ENCODE results near the gene LY9.
"Not testable (repeated sequence)": the region's sequence is repeated elsewhere in the genome, so short reads cannot be mapped to it uniquely, and the experiment has no call there.

The LY9 gene

DNA sequence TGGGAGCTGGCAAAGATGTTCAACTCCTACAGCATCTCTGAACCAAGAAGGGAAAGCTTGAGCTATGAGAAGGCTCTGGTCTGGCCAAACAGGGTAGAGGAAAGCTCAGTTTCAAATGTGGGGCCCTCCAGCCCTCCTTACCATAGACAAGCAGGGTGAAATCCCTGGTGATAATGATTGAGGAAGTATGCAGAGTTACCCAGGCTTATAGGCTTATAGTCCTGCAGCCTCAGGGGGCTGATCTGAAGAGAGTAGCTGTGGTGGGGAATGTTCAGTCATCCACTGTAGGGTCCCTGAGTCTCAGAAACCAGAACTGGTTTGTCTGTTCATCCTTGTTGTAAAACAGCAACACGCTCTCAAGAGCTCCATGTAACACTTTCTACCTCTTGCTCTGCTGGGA is 19.8 kb upstream of the LY9 start:
- no peak for DNase-seq

- peak in 2 of 3 experiments; percentile 36 to 62 for DNase-seq
These were observed 18.4 kb upstream of the LY9 start for GRCh38 chr1:160777486-160778089.

DNA sequence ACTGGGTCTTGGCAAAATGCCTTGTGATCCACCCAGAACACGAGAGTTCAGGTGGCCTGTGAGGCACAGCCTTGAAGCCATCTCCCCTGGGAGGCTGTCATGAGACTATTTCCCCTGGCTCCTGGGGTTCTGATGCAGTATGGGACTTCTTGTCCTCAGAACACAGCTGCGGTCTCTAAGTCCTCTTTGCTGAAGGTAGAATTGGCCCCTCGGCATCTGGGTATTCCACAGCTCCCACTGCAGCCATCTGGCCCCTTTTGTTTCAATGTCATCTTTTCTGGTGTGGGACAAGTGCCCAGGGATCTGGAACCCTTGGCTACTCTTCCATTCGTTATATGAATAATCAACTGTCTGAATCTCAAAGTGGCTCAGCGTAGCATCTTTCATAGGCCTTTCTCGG is 17.0 kb upstream of the LY9 start:
- no peak for DNase-seq

DNA sequence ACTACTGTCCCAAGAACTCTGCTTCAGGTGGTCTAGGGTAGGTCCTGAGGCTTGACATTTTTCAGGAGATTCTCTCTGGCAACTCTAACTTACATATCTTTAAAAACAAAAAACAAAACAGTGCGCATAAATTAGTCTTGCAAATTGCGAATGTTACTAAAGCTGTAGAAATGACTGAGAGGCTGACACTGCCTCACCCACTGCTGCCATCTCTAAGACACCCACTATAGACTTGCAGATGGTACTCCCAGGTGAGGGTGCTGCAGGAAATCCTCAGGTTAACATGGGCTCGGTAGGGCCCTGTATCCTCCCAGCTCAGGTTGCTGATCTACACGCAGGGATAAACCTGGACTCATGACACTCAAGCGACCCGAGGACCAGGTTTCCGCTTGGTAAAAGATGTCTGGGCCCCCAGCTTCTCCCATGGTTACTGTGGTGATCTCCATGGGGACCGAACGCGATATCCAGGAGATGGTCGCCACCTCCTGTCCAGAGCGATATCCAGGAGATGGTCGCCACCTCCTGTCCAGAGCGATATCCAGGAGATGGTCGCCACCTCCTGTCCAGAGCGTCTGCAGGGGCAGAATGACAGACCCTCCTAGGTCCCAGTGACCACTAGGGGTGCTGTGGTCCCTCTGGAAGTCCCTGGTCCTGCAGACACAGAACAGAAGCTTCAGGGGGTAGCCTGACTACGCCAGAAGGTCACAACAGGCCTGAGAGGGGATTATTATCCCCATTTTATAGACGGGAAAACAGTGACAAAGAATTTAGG is 16.2 kb upstream of the LY9 start:
- peak in 2 of 3 experiments; percentile 10 for DNase-seq

DNA sequence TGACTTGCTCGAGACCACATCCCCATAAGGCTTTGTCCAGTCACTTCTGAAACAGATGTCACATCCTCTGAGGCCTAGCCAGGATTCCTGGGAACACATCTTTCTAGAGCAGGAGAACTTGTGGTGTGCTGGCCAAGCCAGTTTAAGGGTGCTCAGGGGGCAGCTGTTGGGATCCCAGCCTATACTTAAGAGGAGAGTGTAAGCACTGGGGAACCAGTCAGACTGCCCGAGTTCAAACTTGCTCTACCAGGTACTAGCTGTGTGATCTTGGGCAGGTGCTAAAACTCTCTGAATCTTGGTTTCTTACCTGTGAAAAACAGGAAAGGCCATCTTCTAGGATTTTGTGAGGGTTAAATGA is 15.6 kb upstream of the LY9 start:
- DNase-seq, result no peak

DNA sequence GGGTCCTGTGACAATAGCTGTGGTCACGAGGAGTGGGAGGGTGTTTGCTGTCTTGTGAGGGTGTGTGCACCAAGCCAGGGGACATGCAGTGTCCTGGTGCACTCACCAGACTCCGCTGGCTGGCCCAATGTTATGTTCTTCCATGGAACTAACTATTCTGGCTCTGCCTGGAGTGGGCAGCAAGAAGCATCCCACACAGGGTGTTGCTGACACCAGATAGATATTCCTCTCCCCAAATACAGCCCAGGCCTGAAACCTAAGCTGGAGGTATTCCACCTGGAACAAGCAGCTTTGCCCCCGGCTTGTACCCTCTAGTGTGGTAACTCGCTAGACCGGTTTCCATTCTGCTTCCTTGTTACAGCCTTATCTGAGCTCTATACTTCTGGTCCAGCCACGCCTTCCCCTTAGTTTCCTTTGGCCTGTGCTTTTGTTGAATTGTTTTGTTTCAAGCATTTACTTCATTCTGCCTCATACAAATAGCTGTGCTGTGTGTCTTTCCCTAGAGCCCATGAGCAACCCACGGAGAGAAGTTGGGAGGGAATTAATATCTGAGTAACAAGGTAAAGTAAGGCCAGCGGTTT is 14.7 kb upstream of the LY9 start:
- no peak for DNase-seq

DNA sequence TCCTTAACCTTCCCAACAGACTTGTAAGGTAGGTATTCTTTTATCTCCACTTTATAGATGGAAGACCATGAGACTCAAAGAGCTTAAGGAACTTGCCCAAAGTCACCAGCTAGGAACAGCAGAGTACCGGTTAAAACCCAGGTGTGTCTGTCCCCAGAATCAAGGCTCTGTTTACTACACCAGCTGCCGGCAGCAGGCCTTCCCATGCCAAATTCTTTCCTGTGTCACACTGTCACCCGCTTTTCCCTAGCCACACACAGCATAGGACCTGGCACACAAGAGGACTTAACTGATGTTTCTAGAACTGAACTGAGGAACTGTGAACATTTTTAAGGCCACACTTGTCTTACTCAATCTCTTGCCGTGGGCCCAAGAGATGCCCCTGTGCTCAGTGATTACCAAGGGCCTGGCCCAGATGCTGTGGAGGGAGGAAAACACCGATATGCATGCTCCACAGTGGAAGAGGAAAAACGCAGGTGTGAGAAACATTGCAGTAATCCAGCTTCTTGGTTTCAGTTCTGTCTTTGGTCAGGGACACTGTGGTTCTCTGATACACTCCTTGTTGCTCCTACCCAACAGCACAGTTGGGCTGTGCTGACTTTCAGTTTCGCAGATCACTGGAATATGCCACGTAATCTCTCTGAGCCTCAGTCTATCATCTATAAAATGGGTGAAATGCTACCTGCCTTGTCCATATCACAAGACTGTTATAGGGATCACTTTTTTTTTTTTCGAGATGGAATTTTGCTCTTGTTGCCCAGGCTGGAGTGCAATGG is 13.9 kb upstream of the LY9 start:
- no peak for DNase-seq

- DNase-seq, result not testable (repeated sequence)
These were observed 12.8 kb upstream of the LY9 start for GRCh38 chr1:160782988-160783765.

- no peak for DNase-seq
These were observed 6.8 kb upstream of the LY9 start for GRCh38 chr1:160789051-160789701.

DNA sequence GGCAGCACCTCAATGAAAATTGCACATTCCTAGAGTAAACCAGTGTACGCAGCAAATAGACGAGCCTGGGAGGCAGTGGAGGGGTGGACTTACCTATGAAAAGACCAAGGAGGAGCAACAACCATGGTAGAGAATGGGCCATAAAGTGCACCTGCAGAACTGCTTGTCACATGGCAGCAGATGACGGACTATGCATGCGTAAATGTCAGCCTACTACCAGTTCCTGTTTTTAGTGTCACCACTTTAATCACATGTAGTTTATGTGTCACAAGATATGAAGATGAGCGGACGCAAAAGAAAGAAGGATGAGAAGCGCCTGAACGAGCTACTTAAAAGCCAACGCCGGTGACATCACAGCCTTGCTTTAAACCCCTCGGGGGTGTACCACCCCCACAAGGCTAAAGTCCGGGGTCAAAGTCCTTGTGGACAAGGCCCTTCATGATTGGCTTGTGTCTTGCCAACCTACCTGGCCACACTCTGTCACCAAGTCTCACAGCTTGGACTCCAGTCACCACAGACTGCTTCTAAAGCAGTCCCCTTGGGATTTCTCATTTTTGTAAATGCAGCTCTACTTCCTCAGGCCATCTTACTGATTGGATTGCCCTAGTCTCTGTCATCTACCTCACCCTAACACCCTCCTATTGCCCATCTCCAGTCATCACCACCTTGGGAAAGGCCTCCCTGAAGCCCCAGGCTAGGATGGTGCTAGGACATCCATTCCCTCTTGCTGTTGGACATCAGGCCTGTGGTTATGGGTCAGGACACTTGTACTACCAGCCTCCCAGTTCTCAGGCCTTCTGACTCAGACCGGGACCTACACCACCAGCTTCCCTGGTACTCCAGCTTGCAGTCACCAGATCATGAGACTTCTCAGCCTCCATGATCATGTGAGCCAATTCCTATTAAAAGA is 6.0 kb upstream of the LY9 start:
- no peak for DNase-seq

DNA sequence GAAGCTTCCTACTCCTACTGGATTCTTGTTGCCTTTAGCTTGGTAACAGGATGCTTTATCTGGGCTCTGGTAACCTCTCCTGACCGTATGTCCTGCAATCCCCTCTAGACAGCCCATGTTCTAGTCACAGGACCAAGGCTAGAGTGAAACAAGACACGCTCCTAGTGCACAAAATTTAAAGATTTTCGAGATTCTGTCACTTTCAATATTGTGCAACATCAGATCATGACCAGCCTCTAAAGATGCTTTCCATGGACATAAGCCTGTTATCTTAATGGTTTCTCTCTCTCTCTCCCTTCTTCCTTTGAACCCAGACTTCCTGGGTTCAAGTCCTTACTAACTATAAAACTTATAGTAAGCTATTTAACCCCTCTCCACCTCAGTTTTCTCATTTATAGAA is 1.6 kb upstream of the LY9 start:
- DNase-seq, result no peak

GRCh38 chr1:160797271-160797709 is 1.3 kb downstream of the LY9 start:
- no peak for DNase-seq

- no peak for DNase-seq
These were observed 1.9 kb downstream of the LY9 start for GRCh38 chr1:160797861-160798273.

DNA sequence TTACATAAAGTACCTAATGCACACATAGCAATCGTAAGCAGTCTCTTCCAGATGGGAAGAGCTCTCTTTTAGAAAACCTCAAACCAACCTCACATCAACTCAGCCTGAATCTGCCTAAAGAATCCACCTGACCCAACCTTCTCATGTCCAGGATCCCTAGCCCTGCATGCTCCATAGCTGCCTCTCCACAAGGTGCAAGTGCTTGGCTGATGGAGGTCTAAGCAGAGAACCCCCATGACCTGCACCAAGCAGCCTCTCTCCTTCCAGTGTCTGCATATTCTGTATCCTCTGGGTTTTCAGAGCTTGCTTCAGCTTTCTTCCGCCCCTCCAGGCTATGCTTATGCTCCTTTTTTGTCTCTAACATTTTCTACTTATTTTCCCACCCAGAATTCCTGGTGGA is 2.5 kb downstream of the LY9 start:
- DNase-seq, result no peak

DNA sequence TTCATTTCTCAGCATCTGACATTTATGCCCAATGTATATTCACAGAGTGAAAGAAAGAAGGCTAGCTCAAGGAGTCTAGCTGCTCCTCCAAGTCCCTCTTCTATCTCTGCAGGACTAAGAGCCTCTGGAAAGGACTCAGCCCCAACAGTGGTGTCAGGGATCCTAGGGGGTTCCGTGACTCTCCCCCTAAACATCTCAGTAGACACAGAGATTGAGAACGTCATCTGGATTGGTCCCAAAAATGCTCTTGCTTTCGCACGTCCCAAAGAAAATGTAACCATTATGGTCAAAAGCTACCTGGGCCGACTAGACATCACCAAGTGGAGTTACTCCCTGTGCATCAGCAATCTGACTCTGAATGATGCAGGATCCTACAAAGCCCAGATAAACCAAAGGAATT is 3.7 kb downstream of the LY9 start:
- DNase-seq, result no peak

DNA sequence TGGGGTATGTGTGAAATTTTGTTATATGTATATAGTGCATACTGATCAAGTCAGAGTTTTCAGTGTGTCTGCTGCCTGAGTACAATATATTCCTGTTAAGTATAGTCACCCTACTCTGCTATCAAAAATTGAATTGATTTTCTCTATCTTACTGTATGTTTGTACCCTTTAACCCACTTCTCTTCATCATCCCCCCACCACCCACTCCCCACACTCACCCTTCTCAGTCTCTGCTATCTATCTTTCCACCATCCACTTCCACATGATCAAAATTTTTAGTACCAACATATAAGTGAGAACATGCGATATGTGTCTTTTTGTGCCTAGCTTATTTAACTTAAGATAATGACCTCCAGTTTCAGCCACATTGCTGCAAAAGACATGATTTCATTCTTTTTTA is 4.2 kb downstream of the LY9 start:
- no peak for DNase-seq

DNA sequence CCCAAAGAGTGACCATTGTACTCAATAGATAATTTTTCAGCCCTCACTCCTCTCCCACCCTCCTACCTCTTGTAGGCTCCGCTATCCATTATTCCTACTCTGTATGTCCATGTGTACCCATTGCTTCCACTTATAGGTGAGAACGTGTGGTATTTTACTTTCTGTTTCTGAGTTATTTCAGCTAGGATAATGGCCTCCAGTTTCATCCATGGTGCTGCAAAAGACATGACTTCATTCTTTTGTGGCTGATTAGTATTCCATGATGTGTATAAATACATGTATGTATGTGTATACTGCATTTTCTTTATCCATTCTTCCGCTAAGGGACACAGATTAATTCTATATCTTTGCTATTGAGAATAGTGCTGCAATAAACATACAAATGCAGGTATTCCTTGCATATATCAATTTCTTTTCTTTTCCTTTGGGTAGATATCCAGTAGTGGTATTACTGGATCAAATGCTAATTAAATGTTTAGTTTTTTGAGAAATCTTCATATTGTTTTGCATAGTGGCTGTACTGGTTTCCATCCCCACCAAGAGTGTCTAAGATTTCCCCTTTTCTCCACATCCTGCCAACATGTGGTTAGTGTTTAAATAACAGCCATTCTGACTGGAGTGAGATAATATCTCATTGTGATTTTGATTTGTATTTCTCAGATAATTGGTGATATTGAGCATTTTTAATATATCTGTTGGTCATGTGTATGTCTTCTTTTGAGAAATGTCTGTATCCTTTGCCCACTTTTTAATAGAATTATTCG is 4.9 kb downstream of the LY9 start:
- no peak for DNase-seq

DNA sequence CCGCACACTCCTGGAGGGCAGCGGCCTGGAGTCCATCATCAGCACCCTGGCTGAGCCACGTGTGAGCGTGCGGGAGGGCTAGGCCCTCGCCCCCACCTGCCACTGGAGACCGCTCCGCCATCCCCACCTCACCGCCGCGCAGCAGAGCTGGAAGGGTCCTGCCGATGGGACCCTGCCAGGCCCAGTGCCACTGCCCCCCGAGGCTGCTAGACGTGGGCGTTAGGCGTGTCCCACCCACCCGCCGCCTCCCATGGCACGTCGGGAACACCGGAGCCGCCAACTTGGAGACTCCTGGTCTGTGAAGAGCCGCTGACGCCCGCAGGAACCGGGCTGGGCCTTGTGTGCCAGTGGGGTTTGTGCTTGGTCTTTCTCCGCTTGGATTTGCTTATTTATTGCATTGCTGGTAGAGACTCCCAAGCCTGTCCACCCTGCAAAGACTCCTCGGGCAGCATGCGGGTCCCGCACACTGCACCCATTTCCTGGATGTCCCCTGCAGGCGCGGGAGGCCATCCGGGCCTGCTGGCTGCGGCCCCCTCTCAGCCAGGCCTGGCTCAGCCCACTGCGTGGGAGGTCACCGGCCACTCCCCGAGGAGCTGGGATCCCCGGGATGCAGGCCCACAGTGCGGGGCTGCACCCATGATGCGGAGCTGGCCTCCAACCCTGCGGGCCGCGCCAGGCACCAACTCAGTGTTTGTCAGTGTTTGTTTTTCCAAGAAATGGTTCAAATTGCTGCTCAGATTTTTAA is 6.0 kb downstream of the LY9 start:
- no peak for DNase-seq

DNA sequence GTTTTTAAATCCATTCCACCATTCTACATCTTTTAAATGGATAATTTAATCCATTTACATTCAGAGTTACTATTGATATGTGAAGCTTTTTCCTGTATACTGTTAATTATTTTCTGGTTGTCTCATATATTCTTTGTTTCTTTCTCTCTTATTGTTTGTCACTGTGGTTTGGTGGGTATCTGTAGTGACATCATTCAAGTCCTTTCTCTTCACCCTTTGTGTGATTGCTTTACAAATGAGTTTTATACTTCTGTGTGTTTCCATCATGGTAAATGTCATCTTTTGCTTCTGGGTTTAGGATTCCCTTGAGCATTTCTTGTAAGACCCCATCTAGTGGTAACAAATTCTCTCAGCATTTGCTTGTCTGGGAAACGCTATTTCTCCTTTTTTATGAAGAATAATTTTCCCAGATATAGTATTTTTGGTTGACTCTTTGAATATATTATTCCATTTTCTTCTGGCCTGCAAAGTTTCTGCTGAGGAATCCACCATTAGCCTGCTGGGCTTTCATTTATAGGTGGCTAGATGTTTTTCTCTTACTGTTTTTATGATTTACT is 10.2 kb downstream of the LY9 start:
- DNase-seq, result no peak

Data from NCI-H1417 (cell line).